ENCODE data around the gene GFAP. TPM values are rescaled to one million over a fixed set of nuclear protein-coding genes. Genes with fewer than 3 reads are reported as not detected.

GFAP gene
- total RNA-seq, 4 donors from 2014 or later, result 1.6 to 37.2 (median 7.3) TPM

GRCh38 chr17:44940317-44940716, 25.0 kb upstream of the GFAP start:
- 58 to 66% methylated on average over 4 of the region's 4 CpGs for WGBS, 2 donors
- Histone ChIP-seq H3K4me1 (no peaks in the 10 kb centered on the region), H3K36me3 (no peaks in the 10 kb centered on the region), H3K4me3 (no peak overlapping the region), H3K9me3 (peaks cover 0 to 11% (median 0%) of the 10 kb centered on the region in 4 donors), H3K27me3 (peaks cover 0 to 13% of the 10 kb centered on the region in 2 donors), H3K27ac (no peak overlapping the region)
- no peak for TF ChIP-seq POLR2A (IDR thresholded peaks at IDR 0.05)
- no peak for TF ChIP-seq EP300 (IDR thresholded peaks at IDR 0.05)
- TF ChIP-seq, protein P1, sequence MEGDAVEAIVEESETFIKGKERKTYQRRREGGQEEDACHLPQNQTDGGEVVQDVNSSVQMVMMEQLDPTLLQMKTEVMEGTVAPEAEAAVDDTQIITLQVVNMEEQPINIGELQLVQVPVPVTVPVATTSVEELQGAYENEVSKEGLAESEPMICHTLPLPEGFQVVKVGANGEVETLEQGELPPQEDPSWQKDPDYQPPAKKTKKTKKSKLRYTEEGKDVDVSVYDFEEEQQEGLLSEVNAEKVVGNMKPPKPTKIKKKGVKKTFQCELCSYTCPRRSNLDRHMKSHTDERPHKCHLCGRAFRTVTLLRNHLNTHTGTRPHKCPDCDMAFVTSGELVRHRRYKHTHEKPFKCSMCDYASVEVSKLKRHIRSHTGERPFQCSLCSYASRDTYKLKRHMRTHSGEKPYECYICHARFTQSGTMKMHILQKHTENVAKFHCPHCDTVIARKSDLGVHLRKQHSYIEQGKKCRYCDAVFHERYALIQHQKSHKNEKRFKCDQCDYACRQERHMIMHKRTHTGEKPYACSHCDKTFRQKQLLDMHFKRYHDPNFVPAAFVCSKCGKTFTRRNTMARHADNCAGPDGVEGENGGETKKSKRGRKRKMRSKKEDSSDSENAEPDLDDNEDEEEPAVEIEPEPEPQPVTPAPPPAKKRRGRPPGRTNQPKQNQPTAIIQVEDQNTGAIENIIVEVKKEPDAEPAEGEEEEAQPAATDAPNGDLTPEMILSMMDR (IDR thresholded peaks at IDR 0.05), result no peak
- DNase-seq (ENCODE audit: low spot score in 2 of 2), result no peak

DNA sequence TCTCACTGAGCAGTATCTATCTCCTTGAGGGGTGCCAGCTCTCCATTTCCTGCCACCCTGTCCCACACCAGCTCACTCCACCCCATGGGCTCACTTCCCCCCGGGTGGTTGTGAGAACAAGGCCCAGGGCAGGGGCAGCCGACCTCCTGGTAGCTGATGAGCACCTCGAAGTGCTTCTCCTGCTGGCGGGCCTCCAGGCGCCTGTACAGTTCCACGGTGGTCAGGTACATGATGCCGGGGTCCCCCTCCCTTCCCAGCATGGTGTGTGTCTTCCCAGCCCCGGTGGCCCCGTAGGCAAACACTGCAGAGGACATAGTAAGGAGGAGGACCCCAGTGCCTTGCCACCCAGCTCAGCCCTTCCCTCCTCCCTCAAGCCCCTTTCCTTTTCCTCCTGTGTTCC, 19.8 kb upstream of the GFAP start:
- no peaks in the 10 kb centered on the region for H3K27me3 ChIP-seq
- H3K4me1 ChIP-seq, result no peaks in the 10 kb centered on the region
- peaks cover 0 to 11% (median 0%) of the 10 kb centered on the region in 4 donors for H3K9me3 ChIP-seq
- H3K36me3 ChIP-seq, result no peaks in the 10 kb centered on the region
- H3K4me3 ChIP-seq, result no peak overlapping the region
- 94 to 95% methylated on average over 7 to 8 of the region's 9 CpGs for WGBS, 2 donors
- DNase-seq (ENCODE audit: low spot score in 2 of 2), result no peak
- H3K27ac ChIP-seq, result no peak overlapping the region
- TF ChIP-seq POLR2A (IDR thresholded peaks at IDR 0.05) (no peak), EP300 (IDR thresholded peaks at IDR 0.05) (no peak)
- TF ChIP-seq, protein P1 (IDR thresholded peaks at IDR 0.05), result no peak

GRCh38 chr17:44934745-44935105, 19.4 kb upstream of the GFAP start:
- WGBS, 2 donors, result 97 to 98% methylated on average over 10 of the region's 10 CpGs
- Histone ChIP-seq H3K9me3 (peaks cover 0 to 11% (median 0%) of the 10 kb centered on the region in 4 donors), H3K36me3 (no peaks in the 10 kb centered on the region), H3K27ac (no peak overlapping the region), H3K4me3 (no peak overlapping the region), H3K27me3 (no peaks in the 10 kb centered on the region), H3K4me1 (no peaks in the 10 kb centered on the region)
- TF ChIP-seq EP300 (IDR thresholded peaks at IDR 0.05), result no peak
- TF ChIP-seq, protein P1 (IDR thresholded peaks at IDR 0.05), result no peak
- TF ChIP-seq POLR2A (IDR thresholded peaks at IDR 0.05), result no peak
- DNase-seq (ENCODE audit: low spot score in 2 of 2), result no peak

DNA sequence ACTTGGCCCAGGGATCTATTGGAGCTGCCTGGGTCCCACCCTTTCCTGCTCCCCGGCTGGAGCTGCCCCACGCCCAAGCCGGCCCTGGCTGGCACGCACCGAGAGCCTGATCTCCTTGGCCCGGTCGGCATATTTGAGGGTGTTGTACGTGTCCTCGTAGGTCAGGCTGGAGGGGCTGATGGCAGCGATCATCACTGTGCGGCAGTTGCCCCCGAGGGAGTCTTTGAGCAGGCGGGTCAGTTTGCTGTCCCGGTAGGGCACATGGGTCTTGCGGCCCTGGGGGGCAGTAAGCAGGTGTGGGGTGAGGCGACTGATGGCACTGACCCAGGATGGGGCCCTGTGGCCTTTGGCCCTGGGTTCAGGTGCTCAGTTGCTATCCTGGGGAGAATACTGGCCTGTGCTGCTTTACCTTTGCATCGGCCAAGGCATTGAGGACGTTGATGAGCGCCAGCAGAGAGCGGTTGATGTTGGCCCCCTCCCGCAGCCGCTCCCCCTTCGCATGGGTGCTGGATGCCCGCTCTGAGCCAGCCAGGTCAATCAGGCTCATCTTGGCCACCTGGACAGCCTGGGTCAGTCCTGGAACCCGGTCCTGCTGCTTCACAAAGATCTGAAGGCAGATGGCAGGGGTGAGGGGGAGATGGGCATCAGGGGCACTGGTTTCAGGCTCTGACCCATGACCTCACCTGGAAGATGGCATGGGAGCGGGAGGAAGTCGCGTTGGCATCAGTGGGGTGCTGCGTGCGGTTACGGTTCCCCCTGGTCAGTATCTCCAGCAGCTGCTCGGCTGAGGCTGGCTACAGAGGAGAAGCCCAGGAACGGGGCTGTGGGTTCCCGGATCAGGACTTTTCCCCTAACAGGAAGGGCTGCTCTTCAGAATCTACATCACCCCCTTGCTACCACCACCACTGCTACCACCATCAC, 18.8 kb upstream of the GFAP start:
- no peak for DNase-seq (ENCODE audit: low spot score in 2 of 2)
- WGBS, 2 donors, result 90 to 94% methylated on average over 23 to 34 of the region's 34 CpGs
- no peaks in the 10 kb centered on the region for H3K4me1 ChIP-seq
- peaks cover 0 to 11% (median 0%) of the 10 kb centered on the region in 4 donors for H3K9me3 ChIP-seq
- no peaks in the 10 kb centered on the region for H3K36me3 ChIP-seq
- TF ChIP-seq, protein P1 (IDR thresholded peaks at IDR 0.05), result no peak
- no peak for TF ChIP-seq POLR2A (IDR thresholded peaks at IDR 0.05)
- no peak overlapping the region for H3K4me3 ChIP-seq
- H3K27me3 ChIP-seq, result no peaks in the 10 kb centered on the region
- H3K27ac ChIP-seq, result no peak overlapping the region

DNA sequence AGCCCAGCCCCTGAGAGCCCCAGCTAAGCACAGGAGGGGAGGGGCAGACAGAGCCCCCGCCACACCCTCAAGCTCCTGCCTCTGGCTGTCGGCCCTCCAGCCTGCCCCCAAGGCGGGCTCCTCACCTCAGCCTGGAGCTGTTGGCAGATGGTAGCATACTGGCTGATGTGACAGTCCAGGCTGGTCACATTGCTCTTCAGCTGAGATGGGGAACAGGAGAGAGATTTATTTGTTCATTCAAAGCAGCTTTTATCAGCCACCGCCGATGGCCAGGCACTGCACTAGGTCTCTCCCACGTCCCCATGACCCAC, 17.4 kb upstream of the GFAP start:
- no peaks in the 10 kb centered on the region for H3K4me1 ChIP-seq
- H3K27ac ChIP-seq, result no peak overlapping the region
- no peak for DNase-seq (ENCODE audit: low spot score in 2 of 2)
- H3K9me3 ChIP-seq, result no peaks in the 10 kb centered on the region
- TF ChIP-seq, protein P1 (IDR thresholded peaks at IDR 0.05), result no peak
- TF ChIP-seq POLR2A (IDR thresholded peaks at IDR 0.05), result no peak
- no peak for TF ChIP-seq EP300 (IDR thresholded peaks at IDR 0.05)
- no peaks in the 10 kb centered on the region for H3K36me3 ChIP-seq
- 46 to 88% methylated on average over 3 to 6 of the region's 6 CpGs for WGBS, 2 donors
- H3K27me3 ChIP-seq, result no peaks in the 10 kb centered on the region
- no peak overlapping the region for H3K4me3 ChIP-seq
